ENCODE data around the gene PDZD11.

- no peak for TF ChIP-seq CTCF (IDR thresholded peaks at IDR 0.05; ENCODE audit: insufficient read depth, low read length)
- TF ChIP-seq REST (IDR thresholded peaks at IDR 0.05; ENCODE audit: insufficient replicate concordance, low read depth): no peak
These were observed 47.0 kb upstream of the PDZD11 start for GRCh38 chrX:70336767-70337166.

All from HL-60 (cell line).